ENCODE data around the gene FOXC1.
A peak's percentile ranks its signal among the peaks of the same experiment; 100 is the strongest.

FOXC1 gene

DNA sequence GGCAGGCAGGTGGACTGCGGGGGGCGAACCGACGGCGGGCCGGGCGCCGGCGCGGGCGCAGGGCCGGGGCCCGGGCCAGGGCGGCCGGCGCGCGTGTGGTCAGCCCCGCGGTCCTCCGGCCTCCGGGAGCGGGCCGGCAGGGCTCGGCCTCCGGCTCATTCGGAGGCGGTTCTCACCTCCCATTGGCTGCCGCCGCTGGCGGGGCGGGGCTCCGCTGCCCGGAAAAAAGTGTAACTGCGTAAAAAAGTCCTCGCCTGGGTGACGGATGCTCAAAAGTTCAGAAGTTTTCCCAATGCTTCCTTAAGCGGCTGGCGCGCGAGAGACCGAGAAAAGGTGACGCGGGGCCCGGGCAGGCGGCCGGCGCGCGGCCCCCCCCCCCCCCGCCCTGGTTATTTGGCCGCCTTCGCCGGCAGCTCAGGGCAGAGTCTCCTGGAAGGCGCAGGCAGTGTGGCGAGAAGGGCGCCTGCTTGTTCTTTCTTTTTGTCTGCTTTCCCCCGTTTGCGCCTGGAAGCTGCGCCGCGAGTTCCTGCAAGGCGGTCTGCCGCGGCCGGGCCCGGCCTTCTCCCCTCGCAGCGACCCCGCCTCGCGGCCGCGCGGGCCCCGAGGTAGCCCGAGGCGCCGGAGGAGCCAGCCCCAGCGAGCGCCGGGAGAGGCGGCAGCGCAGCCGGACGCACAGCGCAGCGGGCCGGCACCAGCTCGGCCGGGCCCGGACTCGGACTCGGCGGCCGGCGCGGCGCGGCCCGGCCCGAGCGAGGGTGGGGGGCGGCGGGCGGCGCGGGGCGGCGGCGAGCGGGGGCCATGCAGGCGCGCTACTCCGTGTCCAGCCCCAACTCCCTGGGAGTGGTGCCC is at the start of gene FOXC1:
FOXC1 (plus strand) TSS at position 268 of the 849 bp plus-strand sequence; CDS start at position 799, 531 bp downstream.
- DNase-seq (ENCODE audit: low spot score) = peak; percentile 96

GRCh38 chr6:1560281-1561058 is 49.2 kb upstream of the FOXC1 start:
- DNase-seq (ENCODE audit: low spot score) = no peak

GRCh38 chr6:1561355-1561754 is 48.4 kb upstream of the FOXC1 start:
- DNase-seq (ENCODE audit: low spot score) = no peak

DNA sequence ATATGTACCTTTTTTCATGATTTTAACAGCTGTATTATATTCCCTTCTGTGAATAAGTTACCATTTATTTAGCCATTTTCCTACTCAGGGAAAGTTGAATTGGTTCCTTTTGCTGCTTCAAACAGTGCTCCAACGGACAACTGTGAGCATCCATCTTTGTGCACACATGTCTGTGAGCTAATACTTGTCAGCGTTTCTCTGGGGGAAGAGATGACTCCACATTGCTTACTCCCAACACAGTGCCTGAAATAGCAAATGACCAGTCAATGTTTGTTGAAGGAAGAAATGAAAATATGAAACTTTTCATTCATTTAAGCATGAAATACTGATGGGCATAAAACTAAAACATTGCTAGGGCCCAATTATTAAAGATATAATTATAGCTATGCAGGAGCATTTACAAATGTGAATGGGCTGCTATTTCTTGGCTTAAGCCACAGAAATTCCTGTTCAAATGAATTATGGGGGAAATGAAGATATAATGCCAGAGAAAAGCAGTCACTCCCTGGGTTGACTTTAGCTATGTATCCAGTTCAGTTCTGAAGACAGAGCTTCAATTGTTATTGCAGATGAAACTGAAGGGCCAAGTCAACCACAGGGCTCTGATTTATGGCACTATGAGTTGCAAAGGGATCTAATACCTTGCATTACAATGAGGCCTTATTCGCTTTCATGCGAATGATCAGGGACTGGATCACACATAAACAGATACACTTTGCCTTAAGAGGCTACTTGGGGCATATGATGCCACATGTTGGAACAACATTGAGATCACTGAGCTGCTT is 47.4 kb upstream of the FOXC1 start:
- DNase-seq (ENCODE audit: low spot score) = peak; percentile 99

DNA sequence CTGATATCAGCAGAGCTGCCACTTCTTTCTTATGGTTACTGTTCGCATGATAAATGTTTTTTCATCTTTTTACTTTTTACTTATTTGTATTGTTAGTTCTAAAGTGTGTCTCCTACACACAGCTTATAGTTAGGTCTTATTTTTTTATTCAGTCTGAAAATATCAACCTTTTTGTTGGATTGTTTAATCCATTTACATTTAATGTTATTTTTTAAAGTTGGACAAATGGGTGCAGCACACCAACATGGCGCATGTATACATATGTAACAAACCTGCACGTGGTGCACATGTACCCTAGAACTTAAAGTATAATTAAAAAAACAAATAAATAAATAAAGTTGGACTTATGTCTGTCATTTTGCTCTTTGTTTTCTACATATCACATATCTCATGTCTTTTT is 40.3 kb upstream of the FOXC1 start:
- no peak for DNase-seq (ENCODE audit: low spot score)

GRCh38 chr6:1570848-1571247 is 38.9 kb upstream of the FOXC1 start:
- DNase-seq (ENCODE audit: low spot score) = no peak

GRCh38 chr6:1572892-1573291 is 36.8 kb upstream of the FOXC1 start:
- DNase-seq (ENCODE audit: low spot score) = no peak

- no peak for DNase-seq (ENCODE audit: low spot score)
These were observed 35.5 kb upstream of the FOXC1 start for GRCh38 chr6:1574083-1574761.

DNA sequence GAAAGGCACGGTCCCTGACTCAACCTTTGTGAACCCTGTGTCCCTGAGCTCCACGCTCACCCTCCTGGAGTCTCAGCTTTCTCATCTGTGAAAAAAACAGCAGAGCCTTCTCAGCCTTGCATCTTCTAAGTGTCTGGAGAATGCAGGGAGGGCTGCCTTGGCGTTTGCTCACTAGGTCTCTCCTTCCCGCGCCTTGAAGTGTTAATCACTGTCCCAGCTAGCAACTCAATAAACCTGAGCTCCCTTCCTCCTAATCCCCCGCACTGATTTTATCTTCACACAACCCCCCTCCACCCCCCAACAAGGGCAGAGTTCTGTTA is 34.9 kb upstream of the FOXC1 start:
- no peak for DNase-seq (ENCODE audit: low spot score)

DNA sequence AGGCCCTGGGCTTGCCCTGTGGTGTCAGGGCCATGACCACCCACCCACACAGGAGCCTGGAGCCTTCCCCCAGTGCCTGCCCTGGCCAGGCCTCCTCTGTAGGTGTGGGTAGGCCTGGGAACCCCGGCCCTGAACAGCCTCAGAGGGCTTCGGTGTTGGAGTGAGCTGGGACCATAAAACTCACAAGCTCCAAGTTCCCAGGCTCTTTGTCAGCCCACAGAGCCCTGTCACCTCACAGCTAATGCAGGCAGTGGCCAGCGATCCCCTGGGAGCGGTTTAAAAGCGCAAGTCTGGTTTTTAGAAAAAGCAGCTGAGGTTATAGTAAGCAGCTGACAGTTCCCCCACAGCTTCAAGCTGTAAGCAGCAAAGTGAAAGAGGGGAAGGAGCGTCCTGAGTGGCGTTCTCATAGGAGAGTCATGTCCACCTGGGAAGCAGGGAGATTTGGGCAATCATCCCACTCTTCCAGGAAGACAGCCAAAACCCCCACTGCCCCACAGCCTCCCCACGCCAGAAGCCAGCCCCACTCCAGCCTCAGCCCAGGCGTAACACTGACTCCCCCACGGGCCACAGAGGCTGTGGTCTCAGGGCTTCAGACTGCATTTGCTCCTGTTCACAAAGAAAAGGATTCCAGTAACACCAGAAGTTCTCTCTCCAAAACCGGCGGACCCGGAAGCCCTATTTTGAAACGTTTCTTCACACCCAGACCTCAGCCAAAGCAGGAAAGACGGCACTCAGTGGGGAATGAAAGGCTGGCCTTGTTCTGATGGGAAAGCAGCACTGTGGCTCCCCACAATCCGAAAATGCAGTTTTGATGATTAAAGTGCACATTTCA is 34.3 kb upstream of the FOXC1 start:
- peak; percentile 74 for DNase-seq (ENCODE audit: low spot score)

DNA sequence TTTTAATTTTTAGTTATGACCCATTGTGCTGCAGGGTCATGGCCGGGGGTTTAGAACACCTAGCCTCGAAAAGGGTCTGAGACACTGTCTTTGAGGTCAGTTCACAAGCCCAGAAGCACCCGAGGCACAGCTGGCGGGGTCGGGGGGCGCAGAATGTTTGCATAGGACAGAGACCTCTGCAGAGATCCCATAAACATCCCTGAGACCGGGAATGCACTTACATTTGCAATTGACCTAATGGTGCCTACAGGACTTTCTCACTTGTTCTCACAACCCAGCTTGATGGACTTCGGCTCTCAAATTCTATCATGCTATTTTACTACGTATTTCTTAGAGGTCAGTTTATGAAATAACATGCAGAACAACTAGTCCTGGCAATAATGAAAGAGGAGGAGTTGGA is 33.5 kb upstream of the FOXC1 start:
- DNase-seq (ENCODE audit: low spot score) = no peak

- DNase-seq (ENCODE audit: low spot score) = no peak
These were observed 33.0 kb upstream of the FOXC1 start for GRCh38 chr6:1576711-1577110.

DNA sequence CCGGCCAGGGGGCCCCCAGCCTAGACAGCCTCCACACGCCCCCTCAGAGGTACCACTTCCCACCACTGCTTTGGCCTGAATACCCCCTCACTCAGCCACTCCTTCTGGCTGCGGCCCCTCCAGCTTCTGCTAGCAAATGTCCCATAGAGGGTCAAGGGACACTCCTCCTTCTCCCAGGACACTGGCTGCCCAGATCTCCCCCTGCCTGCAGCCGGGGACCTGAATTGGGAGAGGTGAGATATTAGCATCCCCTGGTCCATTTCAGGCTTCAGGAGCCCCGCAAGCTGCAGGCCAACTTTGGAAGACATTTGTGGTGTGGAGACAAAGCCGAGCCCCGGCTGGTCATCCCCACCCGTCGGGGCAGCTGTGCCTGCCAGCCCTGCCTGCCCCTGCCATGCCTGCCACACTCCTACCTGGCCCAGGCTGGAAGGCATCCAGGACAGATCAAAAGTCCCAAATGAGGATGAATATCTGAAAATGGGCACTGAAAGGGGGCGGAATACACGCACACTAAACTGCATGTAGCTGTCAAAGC is 32.5 kb upstream of the FOXC1 start:
- DNase-seq (ENCODE audit: low spot score) = no peak

DNA sequence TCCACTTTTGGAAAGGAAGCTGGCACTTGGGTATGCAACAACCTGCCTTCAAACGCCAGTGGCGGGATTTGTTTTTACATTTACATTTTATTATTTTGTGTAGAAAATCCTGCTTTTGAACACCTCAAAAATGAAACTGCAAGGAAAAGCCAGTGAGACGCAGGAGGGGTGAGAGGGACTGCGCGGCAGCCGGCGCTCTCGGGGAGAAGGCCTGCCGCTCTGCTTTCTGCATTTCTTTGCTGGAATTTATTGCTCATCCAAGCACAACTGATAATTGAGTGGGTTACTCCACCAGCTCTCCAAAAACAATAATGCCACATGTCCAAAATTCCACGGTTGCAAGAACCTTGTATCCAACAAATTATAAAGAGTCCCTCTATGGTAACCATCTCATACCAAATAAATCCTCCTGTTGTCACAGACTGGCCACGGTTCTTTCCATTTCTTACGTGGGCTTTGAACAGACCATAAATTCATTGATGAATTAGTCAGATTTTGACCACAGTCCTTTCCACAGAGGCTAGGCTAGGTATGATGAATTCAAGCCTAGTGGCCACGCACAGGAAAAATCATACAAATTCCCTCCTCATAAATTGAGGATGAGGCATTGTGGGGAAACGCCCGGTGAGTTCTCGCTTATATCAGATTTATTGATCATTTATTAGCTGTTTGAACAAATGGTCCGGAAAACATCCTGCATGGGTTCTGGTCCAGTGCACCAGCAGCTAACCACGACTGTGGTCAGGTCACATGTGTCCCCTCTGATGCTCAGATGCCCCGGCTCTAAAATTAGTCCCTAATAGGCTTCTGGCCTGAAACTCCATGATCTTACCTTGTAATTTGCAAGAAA is 31.6 kb upstream of the FOXC1 start:
- DNase-seq (ENCODE audit: low spot score) = no peak

- DNase-seq (ENCODE audit: low spot score) = peak; percentile 91
These were observed 30.6 kb upstream of the FOXC1 start for GRCh38 chr6:1579096-1579495.

DNA sequence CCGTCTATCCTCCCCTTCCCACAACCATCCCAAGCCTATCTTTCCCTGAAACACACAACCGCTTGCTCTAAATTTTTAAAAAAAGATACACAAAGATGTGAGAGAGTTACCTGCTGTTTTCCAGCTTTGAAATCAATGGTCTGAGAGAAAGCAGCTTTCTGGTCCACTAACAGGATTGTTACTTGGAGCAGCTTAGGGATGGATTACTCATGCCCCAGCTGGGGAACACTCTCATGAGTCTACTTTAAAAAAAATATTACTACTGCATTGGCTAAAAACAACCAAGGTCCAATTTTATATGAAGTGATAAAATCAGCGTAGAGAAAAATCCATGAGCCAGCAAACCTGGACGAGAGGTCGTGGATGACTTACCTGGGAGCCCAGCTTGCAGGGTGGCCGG is 29.6 kb upstream of the FOXC1 start:
- no peak for DNase-seq (ENCODE audit: low spot score)

DNA sequence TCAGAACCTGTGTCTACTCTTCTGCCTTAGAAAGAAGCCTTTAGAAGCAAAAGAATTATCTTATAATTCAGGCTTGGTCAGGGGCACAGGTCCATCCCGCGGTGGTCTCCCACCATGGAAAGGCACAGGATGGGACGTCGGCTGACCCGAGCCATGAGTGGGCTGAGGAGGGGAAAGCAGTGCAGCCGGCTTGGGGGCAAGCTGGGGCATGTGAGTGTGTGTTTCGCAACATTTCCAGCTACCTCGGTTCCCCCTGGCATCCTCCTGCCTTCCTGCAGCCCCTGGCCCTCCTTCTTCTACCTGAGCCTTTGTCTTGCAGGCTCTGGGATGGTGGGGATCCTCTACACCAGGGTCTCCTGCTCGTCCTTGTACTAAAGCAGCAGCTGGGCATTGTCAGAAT is 29.1 kb upstream of the FOXC1 start:
- DNase-seq (ENCODE audit: low spot score) = no peak

GRCh38 chr6:1581120-1581991 is 28.4 kb upstream of the FOXC1 start:
- no peak for DNase-seq (ENCODE audit: low spot score)

- no peak for DNase-seq (ENCODE audit: low spot score)
These were observed 25.6 kb upstream of the FOXC1 start for GRCh38 chr6:1584146-1584545.
